Skin of body (tissue), 2 donors: ENCODE results near the gene GLYR1. TPM values are rescaled to one million over a fixed set of nuclear protein-coding genes. Genes with fewer than 3 reads are reported as not detected.
A peak's percentile ranks its signal among the peaks of the same experiment; 100 is the strongest.
"Not testable (repeated sequence)": the region's sequence is repeated elsewhere in the genome, so short reads cannot be mapped to it uniquely, and the experiment has no call there.

Experiments used
- DNase-seq: peaks from one replicate; lab custom pipeline; 2025; lab: John Stamatoyannopoulos, UW
- total RNA-seq: library from RNA; depleted of rRNA; stranded (reverse); fragments of >200 nt; gene quantifications from one replicate; pipeline ENCODE4 v1.2.3, GENCODE V29; 2014

The GLYR1 gene
- 35.1 TPM for total RNA-seq

- peak; percentile 96 for DNase-seq
These were observed at the start of gene GLYR1, which contains the start of gene UBN1 for GRCh38 chr16:4846901-4847773. TSS of gene GLYR1 (minus strand) at chr16:4847288. CDS start at chr16:4847265, 23 bp downstream. TSS of gene UBN1 (plus strand) at chr16:4847481. CDS start at chr16:4852918, 5,437 bp downstream.

DNA sequence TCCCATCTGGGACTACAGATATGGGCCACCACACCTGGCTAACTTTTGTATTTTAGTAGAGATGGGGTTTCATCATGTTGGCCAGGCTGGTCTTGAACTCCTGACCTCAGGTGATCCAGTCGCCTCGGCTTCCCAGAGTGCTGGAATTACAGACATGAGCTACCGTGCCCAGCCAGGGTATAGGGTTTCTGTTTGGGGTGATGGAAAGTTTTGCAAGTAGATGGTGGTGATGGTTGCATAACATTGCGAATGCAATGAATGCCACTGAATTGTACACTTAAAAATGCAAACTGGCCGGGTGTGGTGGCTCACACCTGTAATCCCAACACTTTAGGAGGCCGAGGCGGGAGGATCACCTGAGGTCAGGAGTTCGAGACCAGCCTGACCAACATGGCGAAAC lies 49.7 kb upstream of the GLYR1 start:
- not testable (repeated sequence) for DNase-seq

DNA sequence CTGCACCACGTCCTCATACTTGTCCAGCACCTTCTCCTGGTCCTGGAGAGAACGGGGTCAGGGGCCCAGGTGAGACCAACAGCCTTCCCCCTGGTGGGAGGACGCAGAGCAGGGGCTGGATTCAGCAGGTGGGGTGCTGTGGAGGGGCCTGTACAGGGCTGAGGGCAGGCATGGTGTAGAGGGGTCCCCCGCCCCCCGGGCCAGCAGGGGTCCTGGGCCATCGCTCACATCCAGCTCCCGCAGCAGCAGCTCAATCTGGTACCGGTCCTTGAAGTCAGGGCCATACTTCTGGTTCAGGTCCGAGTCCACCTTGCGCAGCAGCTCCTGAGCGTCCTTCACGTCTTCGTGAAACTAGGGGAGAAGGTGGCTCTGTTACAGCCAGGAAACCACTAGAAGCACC lies 48.3 kb upstream of the GLYR1 start:
- no peak for DNase-seq

GRCh38 chr16:4894276-4895150 lies 47.4 kb upstream of the GLYR1 start:
- no peak for DNase-seq

GRCh38 chr16:4893103-4893862 lies 46.2 kb upstream of the GLYR1 start:
- DNase-seq = no peak

DNA sequence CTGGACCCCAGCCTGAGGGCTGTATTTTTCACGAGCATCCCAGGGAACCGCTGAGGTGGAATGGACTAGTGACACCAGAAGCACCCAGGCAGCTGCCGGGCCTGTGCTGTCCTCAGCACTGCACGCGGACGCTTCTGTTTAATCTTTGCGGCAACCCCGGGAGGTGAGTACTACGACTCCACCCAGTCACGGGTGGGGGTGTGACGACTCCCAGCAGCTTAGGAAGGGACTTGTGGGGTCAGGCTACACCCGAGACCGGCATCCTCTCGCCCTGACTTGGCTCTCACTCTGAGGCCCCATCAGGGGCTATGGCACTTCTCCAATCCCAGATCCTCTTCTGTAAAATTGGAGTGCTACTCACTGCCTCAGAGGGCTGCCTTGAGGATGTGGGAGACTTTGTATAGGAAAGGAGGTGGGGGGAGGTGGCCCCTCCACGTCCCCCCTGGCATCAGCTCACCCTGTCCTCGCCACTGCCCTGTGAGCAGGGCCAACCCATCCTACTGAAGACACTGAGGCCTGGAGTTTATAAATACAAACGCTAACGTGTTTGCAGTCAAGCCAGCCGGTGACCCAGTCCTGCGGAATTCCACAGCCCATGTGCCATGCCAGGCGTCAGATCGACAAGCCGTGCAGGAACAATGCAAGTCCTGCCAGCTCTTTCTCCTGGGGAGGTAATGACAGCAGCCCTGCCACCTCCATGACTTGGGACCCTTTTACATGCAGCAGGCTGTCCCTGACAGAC lies 45.4 kb upstream of the GLYR1 start:
- no peak for DNase-seq

DNA sequence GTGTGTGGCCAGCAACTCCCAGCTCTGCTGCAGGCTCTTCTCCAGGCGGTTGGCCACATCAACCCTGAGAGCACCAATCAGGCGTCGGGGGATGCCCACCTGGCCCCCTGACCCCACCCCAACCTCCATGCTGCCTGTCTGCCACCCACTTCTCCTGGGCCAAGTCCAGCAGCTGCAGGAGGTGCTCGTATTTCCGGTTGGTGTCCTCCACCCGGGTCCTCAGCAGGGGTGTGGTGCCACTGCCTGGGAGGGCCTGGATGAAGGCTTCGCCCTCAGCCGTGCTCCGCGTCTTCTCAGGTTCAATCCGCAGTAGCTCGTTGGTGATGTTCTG lies 44.8 kb upstream of the GLYR1 start:
- DNase-seq = no peak

DNA sequence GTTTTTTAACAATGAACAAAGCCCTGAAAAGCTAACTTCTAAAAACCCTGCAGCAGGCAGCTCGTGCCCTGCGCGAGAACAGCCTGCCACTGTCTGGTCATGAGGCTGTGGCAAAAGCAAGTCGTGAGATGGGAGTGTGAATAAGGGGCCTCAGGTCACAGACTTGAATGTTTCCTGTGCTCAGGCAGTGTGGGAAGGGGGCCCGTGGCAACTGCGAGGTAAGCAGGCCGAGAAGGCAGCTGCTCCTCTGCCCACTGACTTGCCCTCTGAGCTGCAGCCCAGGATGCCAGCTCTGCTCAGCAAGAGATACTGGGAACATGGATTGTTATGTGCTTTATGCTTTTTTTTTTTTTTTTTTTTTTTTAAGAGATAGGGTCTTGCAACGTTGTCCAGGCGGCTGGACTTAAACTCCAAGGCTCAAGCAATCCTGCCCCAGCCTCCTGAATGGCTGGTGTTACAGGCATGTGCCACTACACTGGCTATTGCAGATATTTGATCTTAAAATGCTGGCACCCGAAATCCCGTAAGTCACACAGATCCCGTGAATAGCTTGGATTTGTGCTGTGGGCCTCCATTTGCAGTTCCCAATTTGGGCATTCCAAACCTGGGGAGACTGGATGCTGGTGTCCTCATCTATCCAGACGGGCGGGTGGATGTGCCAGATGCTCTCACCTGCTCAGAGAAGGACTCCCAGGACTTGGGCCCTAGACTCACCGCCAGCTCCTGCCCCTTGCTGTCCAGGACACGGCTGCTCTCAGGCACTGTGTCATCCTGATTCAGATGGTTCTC lies 44.2 kb upstream of the GLYR1 start:
- DNase-seq = no peak

DNA sequence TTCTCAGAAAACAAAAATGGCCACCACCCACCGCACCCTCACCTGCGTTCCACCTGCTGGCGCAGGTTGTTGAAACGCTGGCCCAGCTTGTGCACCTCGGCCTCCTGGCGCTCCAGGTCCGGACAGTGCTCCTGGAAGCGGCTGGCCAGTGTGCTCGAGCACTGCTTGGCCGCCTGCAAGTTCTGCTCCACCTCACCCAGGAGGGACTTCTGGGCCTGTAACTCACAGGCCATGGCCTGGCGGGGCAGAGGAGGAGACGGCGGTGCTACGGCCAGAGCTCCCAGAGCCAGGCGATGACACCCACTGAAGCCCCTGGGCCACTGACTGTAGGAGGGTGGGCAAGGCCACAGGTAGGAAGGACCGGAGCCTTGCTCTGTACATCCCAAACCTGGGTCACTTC lies 43.6 kb upstream of the GLYR1 start:
- DNase-seq = no peak

GRCh38 chr16:4890026-4890425 lies 42.9 kb upstream of the GLYR1 start:
- no peak for DNase-seq

- no peak for DNase-seq
These were observed 41.5 kb upstream of the GLYR1 start for GRCh38 chr16:4888428-4889135.

GRCh38 chr16:4886151-4886550 lies 39.1 kb upstream of the GLYR1 start:
- DNase-seq = no peak

GRCh38 chr16:4884972-4885874 lies 38.1 kb upstream of the GLYR1 start:
- DNase-seq = no peak

DNA sequence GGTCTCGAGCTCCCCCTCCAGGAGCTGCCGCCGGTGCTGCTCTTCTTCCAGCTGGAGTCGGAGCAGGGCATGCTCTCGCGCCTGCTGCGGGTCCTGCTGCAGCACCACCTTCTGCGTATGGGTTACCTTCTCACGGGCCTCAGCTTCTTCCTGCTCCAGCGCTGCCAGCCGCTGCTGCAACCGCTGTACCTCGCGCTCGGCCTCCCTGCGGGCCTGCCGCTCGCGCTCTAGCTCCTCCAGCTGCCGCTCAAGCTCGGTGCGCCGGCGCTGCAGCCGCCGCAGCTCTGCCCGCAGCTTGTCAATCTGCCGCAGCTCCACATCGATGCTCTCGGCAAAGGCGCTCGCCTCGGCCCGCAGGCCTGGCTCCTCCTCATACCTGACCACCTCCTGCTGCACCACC lies 37.1 kb upstream of the GLYR1 start:
- no peak for DNase-seq

- DNase-seq = no peak
These were observed 36.4 kb upstream of the GLYR1 start for GRCh38 chr16:4883501-4883900.

DNA sequence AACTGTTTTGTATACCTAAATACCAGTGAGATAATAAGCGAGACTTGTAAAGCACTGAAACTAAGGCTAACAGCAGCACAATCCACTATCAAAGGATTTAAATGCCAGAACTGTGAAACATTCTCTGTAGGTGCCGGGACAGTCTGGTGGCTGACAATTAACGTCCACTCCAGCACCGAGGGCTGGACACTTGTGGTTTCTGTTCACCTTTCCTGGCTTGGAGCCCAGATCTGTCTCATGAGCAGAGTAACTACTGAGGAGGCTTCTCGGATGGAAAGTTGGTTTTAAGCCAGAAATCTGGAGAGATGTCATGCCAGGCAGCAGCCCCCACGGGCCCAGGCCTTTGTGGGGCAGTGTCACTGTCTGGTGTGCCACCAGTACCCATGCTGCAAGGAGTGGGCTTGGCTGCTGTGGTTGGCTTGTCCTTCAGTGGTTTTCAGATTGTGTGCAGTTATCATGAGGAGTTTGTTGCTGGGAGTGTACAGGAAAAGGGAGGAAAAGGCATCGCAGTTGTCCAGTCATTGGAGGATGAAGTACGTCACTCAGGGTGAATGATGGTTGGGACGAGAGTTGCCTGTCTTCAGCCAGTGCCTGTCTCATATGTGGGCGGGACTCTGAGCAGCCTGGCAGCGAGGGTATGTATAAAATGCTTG lies 35.7 kb upstream of the GLYR1 start:
- no peak for DNase-seq

DNA sequence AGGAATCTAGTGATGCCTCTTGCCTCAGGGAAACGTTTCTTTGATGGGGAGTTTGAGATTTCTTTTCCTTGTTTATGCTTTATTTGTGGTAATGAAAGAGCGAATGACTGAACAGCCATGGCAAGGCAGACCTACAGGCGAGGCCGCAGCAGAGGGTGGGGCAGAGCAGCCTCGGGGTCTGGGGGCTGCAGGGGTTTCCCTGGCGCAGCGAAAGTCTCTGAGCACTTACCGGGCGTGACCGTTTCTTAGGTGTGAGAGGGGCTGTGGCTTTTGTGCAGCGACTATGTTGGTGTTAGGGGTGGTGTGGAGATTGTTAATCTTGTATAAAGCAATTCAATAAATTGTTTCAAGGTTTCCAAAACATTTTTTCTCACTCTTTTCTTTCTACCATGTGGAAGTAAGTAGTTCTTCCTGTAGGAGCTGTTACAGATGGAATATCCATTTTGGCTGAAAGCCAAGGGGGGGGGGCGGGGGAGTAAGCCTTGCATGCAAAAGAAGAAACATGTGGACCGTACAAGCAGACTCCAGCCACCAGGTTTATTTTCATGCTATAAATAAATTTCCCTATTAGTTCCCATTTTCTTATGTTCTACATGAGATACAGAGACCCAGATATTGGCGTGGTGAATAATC lies 35.0 kb upstream of the GLYR1 start:
- DNase-seq = peak; percentile 11
